ENCODE measurements around the gene SMYD3. TPM values are rescaled to one million over a fixed set of nuclear protein-coding genes. Genes with fewer than 3 reads are reported as not detected.
A peak's percentile ranks its signal among the peaks of the same experiment; 100 is the strongest.

The SMYD3 gene
- total and polyA plus RNA-seq, 9 of the 15 experiments (the other 6 are each of a cell fraction or from before 2014, with no cell fraction given) = 128 to 440 (median 197) TPM

DNA sequence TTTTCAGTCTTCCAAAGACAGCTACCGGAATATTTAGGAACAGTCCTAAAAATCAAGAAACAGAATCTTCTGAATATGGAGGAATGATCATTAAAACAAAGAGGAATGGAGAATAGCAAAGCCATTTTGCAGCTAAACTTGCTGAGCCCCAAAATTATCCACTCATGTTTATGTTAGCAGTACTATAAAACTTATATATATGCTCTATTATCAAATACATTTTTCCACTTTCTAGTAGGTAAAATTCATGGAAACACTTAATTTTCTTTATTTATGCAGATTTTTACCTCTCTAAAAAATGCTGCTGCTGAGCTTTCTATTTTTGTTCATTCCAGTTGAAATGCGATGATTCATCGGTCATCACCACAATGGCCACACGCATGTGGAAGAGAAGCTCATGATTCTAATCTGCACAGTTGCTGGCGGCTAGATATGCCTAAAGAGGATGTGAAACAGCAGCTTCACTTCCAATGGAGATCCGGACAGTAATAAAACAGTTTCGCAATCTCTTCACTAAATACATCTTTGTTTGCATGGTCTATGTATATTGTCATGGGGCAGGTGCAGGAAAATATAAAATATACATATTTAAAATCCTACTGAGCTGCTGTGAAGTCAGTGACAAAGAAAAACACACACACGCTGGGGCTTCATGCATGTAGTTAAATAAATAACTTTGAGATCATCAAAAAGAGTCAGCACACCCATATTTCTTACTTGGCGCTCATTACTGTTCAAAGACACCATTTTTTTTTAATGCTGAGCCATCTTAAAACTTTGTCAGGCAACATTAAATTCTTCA lies 292.2 kb downstream of the SMYD3 start (continued):
- TF ChIP-seq ZNF121 (CRISPR knock-in tag; conservative IDR thresholded peaks at IDR 0.05) (no peak), ZNF609 (CRISPR knock-in tag; IDR thresholded peaks at IDR 0.05; ENCODE audit: borderline replicate concordance) (no peak), KLF10 (CRISPR knock-in tag; IDR thresholded peaks at IDR 0.05) (no peak), ZNF212 (CRISPR knock-in tag; IDR thresholded peaks at IDR 0.05) (peak; percentile 40; the same call in 1 of the 2 replicates), ZNF217 (CRISPR knock-in tag; IDR thresholded peaks at IDR 0.05) (no peak), RBM22 (IDR thresholded peaks at IDR 0.05; ENCODE audit: low read depth, low read length, poor library complexity, severe bottlenecking) (no peak), ZNF830 (CRISPR knock-in tag; IDR thresholded peaks at IDR 0.05) (no peak), TARDBP (IDR thresholded peaks at IDR 0.05) (no peak), RFX5 (IDR thresholded peaks at IDR 0.05; ENCODE audit: low read depth, low read length) (no peak), SRF (CRISPR knock-in tag; IDR thresholded peaks at IDR 0.05) (peak in 1 of 2 experiments; percentile 91; a peak in 2 of 4 replicates), ZBTB2 (IDR thresholded peaks at IDR 0.05) (peak; percentile 62; the same call in 1 of the 2 replicates)
- TF ChIP-seq, protein P1, sequence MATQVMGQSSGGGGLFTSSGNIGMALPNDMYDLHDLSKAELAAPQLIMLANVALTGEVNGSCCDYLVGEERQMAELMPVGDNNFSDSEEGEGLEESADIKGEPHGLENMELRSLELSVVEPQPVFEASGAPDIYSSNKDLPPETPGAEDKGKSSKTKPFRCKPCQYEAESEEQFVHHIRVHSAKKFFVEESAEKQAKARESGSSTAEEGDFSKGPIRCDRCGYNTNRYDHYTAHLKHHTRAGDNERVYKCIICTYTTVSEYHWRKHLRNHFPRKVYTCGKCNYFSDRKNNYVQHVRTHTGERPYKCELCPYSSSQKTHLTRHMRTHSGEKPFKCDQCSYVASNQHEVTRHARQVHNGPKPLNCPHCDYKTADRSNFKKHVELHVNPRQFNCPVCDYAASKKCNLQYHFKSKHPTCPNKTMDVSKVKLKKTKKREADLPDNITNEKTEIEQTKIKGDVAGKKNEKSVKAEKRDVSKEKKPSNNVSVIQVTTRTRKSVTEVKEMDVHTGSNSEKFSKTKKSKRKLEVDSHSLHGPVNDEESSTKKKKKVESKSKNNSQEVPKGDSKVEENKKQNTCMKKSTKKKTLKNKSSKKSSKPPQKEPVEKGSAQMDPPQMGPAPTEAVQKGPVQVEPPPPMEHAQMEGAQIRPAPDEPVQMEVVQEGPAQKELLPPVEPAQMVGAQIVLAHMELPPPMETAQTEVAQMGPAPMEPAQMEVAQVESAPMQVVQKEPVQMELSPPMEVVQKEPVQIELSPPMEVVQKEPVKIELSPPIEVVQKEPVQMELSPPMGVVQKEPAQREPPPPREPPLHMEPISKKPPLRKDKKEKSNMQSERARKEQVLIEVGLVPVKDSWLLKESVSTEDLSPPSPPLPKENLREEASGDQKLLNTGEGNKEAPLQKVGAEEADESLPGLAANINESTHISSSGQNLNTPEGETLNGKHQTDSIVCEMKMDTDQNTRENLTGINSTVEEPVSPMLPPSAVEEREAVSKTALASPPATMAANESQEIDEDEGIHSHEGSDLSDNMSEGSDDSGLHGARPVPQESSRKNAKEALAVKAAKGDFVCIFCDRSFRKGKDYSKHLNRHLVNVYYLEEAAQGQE (IDR thresholded peaks at IDR 0.05; ENCODE audit: borderline replicate concordance) = peak; percentile 69; the same call in 1 of the 2 replicates
- TF ChIP-seq, protein P1 (CRISPR knock-in tag; IDR thresholded peaks at IDR 0.05; ENCODE audit: low read depth) = no peak

Measured in K562 (cell line).